ENCODE data around the gene ZDHHC22. TPM values are rescaled to one million over a fixed set of nuclear protein-coding genes. Genes with fewer than 3 reads are reported as not detected.

ZDHHC22 gene
- total and polyA plus RNA-seq, 7 donors: 0.01 to 0.04 TPM; not detected in 5

DNA sequence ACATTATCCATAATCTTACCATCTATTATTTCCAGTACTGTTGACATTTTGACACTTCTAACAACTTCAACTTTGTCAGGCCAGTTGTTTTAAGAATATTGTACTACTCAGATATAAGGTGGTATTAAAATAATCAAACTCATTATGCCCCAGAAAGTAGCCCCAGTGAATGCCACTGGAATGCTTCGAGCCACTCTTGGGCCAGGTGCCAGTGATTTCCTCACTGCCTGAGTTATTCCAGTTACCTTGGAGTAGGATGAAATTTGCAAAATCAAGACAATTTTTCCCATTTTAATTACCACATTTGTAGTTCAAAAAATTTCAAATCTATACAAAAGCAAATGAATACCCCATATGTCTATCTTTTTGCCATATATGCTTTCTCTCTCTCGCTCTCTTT is 34.4 kb downstream of the ZDHHC22 start:
- no peaks in the 10 kb centered on the region for H3K27me3 ChIP-seq (ENCODE audit: insufficient read depth in 3 of 3, low read length in 2 of 3)
- TF ChIP-seq, protein P1, sequence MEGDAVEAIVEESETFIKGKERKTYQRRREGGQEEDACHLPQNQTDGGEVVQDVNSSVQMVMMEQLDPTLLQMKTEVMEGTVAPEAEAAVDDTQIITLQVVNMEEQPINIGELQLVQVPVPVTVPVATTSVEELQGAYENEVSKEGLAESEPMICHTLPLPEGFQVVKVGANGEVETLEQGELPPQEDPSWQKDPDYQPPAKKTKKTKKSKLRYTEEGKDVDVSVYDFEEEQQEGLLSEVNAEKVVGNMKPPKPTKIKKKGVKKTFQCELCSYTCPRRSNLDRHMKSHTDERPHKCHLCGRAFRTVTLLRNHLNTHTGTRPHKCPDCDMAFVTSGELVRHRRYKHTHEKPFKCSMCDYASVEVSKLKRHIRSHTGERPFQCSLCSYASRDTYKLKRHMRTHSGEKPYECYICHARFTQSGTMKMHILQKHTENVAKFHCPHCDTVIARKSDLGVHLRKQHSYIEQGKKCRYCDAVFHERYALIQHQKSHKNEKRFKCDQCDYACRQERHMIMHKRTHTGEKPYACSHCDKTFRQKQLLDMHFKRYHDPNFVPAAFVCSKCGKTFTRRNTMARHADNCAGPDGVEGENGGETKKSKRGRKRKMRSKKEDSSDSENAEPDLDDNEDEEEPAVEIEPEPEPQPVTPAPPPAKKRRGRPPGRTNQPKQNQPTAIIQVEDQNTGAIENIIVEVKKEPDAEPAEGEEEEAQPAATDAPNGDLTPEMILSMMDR (IDR thresholded peaks at IDR 0.05): no peak
- no peak for ATAC-seq
- no peaks in the 10 kb centered on the region for H3K9me3 ChIP-seq
- peak in 1 of 2 donors; percentile 48 for DNase-seq
- intact Hi-C loops (cut with DNase I): no loop called here
- 57 to 72% (median 60%) methylated on average over 2 of the region's 2 CpGs for WGBS, 3 donors
- peaks cover 4 to 68% of the 10 kb centered on the region in 2 donors for H3K36me3 ChIP-seq (ENCODE audit: insufficient read depth in 1 of 2, low read depth in 1 of 2)
- H3K27ac ChIP-seq: peak overlapping the region; percentile 98
- no peak overlapping the region for H3K4me3 ChIP-seq
- H3K4me1 ChIP-seq: peaks cover 83% of the 10 kb centered on the region

DNA sequence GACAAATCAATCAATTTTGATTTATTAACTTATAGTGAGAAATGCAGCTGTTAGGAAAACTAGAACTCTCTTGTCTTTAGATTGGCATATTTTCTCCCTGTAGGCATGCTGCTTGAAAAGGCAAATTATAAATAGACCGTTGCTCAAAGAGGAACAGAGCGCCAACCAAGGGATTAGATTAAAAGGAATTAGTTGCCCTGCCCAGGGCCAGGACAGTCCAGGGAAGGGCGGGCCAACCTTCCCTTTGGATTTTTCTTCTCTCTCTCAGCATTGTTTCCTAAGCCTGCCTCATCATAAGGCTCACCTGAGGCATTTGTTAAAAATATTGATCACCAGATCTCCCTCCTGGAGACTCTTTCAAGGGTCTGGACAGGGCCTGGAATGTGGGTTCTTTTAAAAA is 34.9 kb downstream of the ZDHHC22 start:
- Histone ChIP-seq H3K36me3 (ENCODE audit: insufficient read depth in 1 of 2, low read depth in 1 of 2) (peaks cover under 1 to 62% of the 10 kb centered on the region in 2 donors), H3K4me3 (no peak overlapping the region), H3K9me3 (no peaks in the 10 kb centered on the region), H3K27ac (peak overlapping the region; percentile 98), H3K4me1 (peaks cover 86% of the 10 kb centered on the region), H3K27me3 (ENCODE audit: insufficient read depth in 3 of 3, low read length in 2 of 3) (no peaks in the 10 kb centered on the region)
- ATAC-seq (peak; percentile 79 to 85 (median 84)), DNase-seq (no peak)
- TF ChIP-seq, protein P1 (IDR thresholded peaks at IDR 0.05): no peak
- intact Hi-C loops (cut with DNase I): no loop called here
- 29 to 32% (median 30%) methylated on average over 3 of the region's 3 CpGs for WGBS, 3 donors

DNA sequence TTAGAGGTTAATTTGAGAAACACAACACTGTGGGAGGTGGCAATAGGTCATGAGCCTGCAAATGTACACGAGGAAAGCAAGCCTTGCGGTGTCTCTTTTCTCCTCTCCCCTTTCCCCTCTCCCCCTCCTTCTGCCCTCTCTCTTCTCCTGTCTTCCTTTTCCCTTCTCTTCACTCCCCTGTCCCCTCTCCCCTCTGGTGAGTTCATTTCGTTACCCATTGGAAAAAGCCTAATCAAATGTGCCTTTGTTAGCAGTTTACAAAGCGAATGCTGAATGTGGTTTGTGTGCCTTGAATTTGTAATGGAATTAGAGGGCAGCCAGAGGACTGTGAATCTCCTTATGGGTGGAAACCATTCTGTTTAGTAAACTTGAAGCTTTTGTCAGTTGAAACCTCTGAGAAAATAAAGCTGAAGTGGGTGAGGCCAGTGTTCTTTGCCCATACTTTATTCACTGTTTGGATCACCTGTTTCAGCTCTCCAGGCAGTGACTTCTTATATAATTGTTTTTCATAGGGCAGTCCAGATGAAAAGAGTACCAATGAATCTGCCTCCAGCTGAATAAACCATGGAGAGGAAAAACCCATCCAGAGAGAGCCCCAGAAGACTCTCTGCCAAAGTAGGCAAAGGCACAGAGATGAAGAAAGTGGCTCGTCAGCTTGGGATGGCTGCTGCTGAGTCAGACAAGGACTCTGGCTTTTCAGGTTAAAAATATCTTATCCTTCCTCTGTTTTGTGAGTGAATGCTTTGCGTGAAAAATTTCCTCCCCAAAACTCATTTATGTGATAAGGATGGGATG is 36.2 kb downstream of the ZDHHC22 start:
- H3K4me3 ChIP-seq: peak overlapping the region; percentile 37
- intact Hi-C loops (cut with DNase I): no loop called here
- DNase-seq (no peak), ATAC-seq (peak in 3 of 4 donors; percentile 39 to 56 (median 44))
- H3K36me3 ChIP-seq (ENCODE audit: insufficient read depth in 1 of 2, low read depth in 1 of 2): peaks cover 0 to 49% of the 10 kb centered on the region in 2 donors
- peaks cover 87% of the 10 kb centered on the region for H3K4me1 ChIP-seq
- TF ChIP-seq, protein P1 (IDR thresholded peaks at IDR 0.05): no peak
- H3K27ac ChIP-seq: peak overlapping the region; percentile 98
- 27 to 46% (median 29%) methylated on average over 6 of the region's 6 CpGs for WGBS, 3 donors
- no peaks in the 10 kb centered on the region for H3K9me3 ChIP-seq
- H3K27me3 ChIP-seq (ENCODE audit: insufficient read depth in 3 of 3, low read length in 2 of 3): no peaks in the 10 kb centered on the region

DNA sequence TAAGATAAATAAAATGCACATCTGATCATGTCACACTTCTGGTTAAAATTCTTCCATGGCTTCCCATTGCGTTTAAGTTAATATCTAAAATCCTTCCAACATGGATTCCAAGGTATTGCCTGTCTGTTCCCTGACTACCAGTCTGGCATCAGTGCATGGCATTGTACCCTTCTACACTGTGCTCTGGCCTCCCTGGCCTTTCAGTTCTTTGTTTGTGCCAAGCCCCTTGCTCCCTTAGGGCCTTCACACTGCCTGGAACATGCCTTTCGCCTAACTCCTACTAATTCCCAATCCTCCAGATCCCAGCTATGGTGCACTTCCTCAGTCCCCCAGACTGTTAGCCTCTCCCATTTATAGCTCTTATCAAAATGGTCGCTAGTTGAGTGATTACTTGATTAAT is 37.2 kb downstream of the ZDHHC22 start:
- peaks cover 86% of the 10 kb centered on the region for H3K4me1 ChIP-seq
- 31 to 63% (median 39%) methylated on average over 3 of the region's 3 CpGs for WGBS, 3 donors
- H3K36me3 ChIP-seq (ENCODE audit: insufficient read depth in 1 of 2, low read depth in 1 of 2): peaks cover 0 to 39% of the 10 kb centered on the region in 2 donors
- TF ChIP-seq, protein P1 (IDR thresholded peaks at IDR 0.05): no peak
- intact Hi-C loops (cut with DNase I): no loop called here
- no peak for DNase-seq
- no peaks in the 10 kb centered on the region for H3K9me3 ChIP-seq
- no peak for ATAC-seq
- H3K27ac ChIP-seq: peak overlapping the region; percentile 98
- peak overlapping the region; percentile 37 for H3K4me3 ChIP-seq
- H3K27me3 ChIP-seq (ENCODE audit: insufficient read depth in 3 of 3, low read length in 2 of 3): no peaks in the 10 kb centered on the region

Data from psoas muscle (tissue), 8 donors.